ENCODE data around the gene SLC6A16. TPM values are rescaled to one million over a fixed set of nuclear protein-coding genes. Genes with fewer than 3 reads are reported as not detected.

The SLC6A16 gene
- total and polyA plus RNA-seq, 2 of the 8 experiments (the other 6 are each of a cell fraction or from before 2014, with no cell fraction given) = 1.1 to 1.5 TPM

DNA sequence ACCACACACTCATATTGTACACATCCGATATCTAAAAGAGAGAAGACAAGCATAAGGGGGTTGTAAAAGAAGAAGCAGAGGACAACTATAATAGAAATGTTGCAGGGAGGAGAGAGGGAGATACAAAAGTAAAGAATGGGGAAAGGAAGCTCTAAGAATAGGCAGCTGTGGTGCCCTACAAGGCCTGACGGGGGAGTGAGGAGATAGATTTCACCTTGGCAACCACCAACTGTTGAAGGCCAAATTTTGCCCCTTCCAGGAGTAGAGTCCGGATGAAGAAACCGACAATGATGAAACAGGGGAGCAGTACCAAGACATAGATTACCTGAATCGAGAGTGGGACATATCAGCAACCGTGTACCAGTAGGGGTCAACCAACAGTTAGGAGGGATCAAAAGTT is 15.9 kb downstream of the SLC6A16 start:
- Histone ChIP-seq H2BK12ac (ENCODE audit: low read depth, low read length) (no peak overlapping the region), H2AK5ac (ENCODE audit: low read depth, low read length) (no peak overlapping the region), H3K4me3 (ENCODE audit: extremely low read depth in 1 of 4, insufficient read depth in 2 of 4, low read depth in 3 of 4, low read length in 4 of 4) (no peak overlapping the region), H3K9me3 (ENCODE audit: insufficient read depth in 2 of 2, low read depth in 1 of 2, low read length in 1 of 2) (no peaks in the 10 kb centered on the region), H4K8ac (ENCODE audit: extremely low read depth, insufficient read depth, low read length) (no peak overlapping the region), H4K20me1 (replicated peaks in 1 of 2; ENCODE audit: control insufficient read depth in 1 of 2, insufficient read depth in 2 of 2, low read length in 2 of 2) (no peaks in the 10 kb centered on the region), H2BK15ac (ENCODE audit: low read length) (no peak overlapping the region), H2BK5ac (ENCODE audit: low read depth, low read length) (no peak overlapping the region), H3K79me1 (ENCODE audit: low read depth, low read length) (no peaks in the 10 kb centered on the region), H3K9ac (replicated peaks in 1 of 4; ENCODE audit: extremely low read depth in 1 of 4, low read depth in 3 of 4, low read length in 3 of 4) (no peak overlapping the region), H3K4me1 (replicated peaks in 1 of 4; ENCODE audit: control insufficient read depth in 3 of 4, insufficient read depth in 4 of 4, low read length in 3 of 4) (no peaks in the 10 kb centered on the region), H3K4ac (replicated peaks; ENCODE audit: insufficient read length, low read depth, low read length) (no peak overlapping the region), H3K4me2 (ENCODE audit: insufficient read depth in 1 of 2, low read depth in 2 of 2, low read length in 2 of 2) (no peak overlapping the region), H3K56ac (replicated peaks; ENCODE audit: insufficient read length, low read depth, low read length) (no peak overlapping the region), H3K36me3 (ENCODE audit: control insufficient read depth in 2 of 4, insufficient read depth in 4 of 4, low read length in 3 of 4) (peaks cover 0 to 2% (median 0%) of the 10 kb centered on the region in 4 experiments; a peak in 2 of 8 replicates), H3K14ac (ENCODE audit: insufficient read length) (no peak overlapping the region), H3K27ac (ENCODE audit: low read depth, low read length) (no peak overlapping the region), H3K18ac (ENCODE audit: extremely low read depth, low read length) (no peak overlapping the region), H3K27me3 (replicated peaks in 1 of 4; ENCODE audit: control insufficient read depth in 3 of 4, extremely low read depth in 1 of 4, insufficient read depth in 3 of 4, low read length in 3 of 4) (no peaks in the 10 kb centered on the region), H3K79me2 (ENCODE audit: control insufficient read depth in 1 of 2, insufficient read depth in 2 of 2, low read length in 2 of 2) (no peaks in the 10 kb centered on the region), H2BK20ac (ENCODE audit: low read length) (no peak overlapping the region), H3K23ac (ENCODE audit: insufficient read length) (no peak overlapping the region), H2AFZ (ENCODE audit: low read length) (no peak overlapping the region), H3K23me2 (ENCODE audit: low read depth, low read length) (peaks cover 2% of the 10 kb centered on the region; the same call in 1 of the 2 replicates), H2BK120ac (replicated peaks; ENCODE audit: low read depth, low read length) (no peak overlapping the region), H4K5ac (ENCODE audit: insufficient read length, low read depth, low read length) (no peak overlapping the region), H4K91ac (replicated peaks; ENCODE audit: insufficient read length, low read length) (no peak overlapping the region)
- TF ChIP-seq NANOG (IDR thresholded peaks at IDR 0.05; ENCODE audit: insufficient read depth, low read depth, low read length, poor library complexity, severe bottlenecking) = no peak
- no peak; a peak in 1 of 4 replicates for TF ChIP-seq RAD21 (IDR thresholded peaks at IDR 0.05 in 1 of 2, conservative IDR thresholded peaks at IDR 0.05 in 1 of 2; ENCODE audit: low read depth in 2 of 2, low read length in 2 of 2)
- TF ChIP-seq POU5F1 (IDR thresholded peaks at IDR 0.05; ENCODE audit: low read depth, low read length) = no peak
- TF ChIP-seq, protein P1, sequence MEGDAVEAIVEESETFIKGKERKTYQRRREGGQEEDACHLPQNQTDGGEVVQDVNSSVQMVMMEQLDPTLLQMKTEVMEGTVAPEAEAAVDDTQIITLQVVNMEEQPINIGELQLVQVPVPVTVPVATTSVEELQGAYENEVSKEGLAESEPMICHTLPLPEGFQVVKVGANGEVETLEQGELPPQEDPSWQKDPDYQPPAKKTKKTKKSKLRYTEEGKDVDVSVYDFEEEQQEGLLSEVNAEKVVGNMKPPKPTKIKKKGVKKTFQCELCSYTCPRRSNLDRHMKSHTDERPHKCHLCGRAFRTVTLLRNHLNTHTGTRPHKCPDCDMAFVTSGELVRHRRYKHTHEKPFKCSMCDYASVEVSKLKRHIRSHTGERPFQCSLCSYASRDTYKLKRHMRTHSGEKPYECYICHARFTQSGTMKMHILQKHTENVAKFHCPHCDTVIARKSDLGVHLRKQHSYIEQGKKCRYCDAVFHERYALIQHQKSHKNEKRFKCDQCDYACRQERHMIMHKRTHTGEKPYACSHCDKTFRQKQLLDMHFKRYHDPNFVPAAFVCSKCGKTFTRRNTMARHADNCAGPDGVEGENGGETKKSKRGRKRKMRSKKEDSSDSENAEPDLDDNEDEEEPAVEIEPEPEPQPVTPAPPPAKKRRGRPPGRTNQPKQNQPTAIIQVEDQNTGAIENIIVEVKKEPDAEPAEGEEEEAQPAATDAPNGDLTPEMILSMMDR (IDR thresholded peaks at IDR 0.05; ENCODE audit: control extremely low read depth in 1 of 3, insufficient read depth in 1 of 3, low read depth in 1 of 3, low read length in 3 of 3) = peak in 1 of 3 experiments; percentile 7; a peak in 1 of 4 replicates
- POLR2A ChIA-PET (ENCODE audit: partially characterized antibody) = no interaction called here
- FAIRE-seq (no peak), DNase-seq (ENCODE audit: low read depth in 1 of 2, low spot score in 2 of 2) (peak in 1 of 2 experiments; percentile 36)
- 88% methylated on average over 6 of the region's 6 CpGs; no CpG with 5 or more reads in 1 of the 2 experiments for WGBS, 2 experiments (ENCODE audit: extremely low coverage in 1 of 2, insufficient coverage in 1 of 2, insufficient read length in 1 of 2, insufficient replicate concordance in 2 of 2, low coverage in 1 of 2, low lambda C conversion rate in 2 of 2, missing lambda C conversion rate in 1 of 2)
- CTCF ChIA-PET (ENCODE audit: partially characterized antibody) = interaction anchor here (0.7 to 1.2 kb wide), 7 partner anchors 9 to 165 kb away, joined by 3 to 6 read pairs (median 3); partner anchors contain the start of gene FLT3LG

Measured in H1 (cell line).